ENCODE results near the gene MYO1H.

DNA sequence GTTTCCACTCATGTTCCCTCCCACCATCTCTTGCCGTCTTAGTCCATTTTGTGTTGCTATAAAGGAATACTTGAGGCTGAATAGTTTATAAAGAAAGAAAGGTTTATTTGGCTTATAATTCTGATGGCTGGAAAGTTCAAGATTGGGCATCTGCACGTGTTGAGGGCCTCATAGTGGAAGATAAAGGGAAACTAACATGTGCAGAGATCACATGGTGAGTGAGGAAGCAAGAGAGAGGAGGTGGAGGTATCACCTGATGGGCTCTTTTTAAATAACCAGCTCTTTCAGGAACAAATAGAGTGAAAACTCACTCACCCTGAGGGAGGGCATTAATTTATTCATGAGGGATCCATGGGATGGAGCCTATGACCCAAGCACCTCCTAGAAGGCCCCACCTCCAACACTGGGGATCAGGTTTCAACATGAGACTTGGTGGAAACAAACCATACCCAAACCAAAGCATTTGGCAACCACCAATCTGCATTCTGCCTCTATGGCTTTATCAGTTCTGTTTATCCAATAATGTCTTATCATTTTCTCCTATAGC is 29.5 kb downstream of the MYO1H start:
- TF ChIP-seq TAF1 (IDR thresholded peaks at IDR 0.05; ENCODE audit: borderline replicate concordance, insufficient read depth, low read length) (no peak), FOXP2 (optimal IDR thresholded peaks at IDR 0.05; ENCODE audit: borderline replicate concordance, extremely low read depth, extremely low read length, insufficient read depth) (no peak), SIN3A (IDR thresholded peaks at IDR 0.05; ENCODE audit: borderline replicate concordance, insufficient read depth, low read length) (no peak), POLR2AphosphoS5 (IDR thresholded peaks at IDR 0.05; ENCODE audit: low read depth, low read length) (no peak)
- TF ChIP-seq, protein P1, sequence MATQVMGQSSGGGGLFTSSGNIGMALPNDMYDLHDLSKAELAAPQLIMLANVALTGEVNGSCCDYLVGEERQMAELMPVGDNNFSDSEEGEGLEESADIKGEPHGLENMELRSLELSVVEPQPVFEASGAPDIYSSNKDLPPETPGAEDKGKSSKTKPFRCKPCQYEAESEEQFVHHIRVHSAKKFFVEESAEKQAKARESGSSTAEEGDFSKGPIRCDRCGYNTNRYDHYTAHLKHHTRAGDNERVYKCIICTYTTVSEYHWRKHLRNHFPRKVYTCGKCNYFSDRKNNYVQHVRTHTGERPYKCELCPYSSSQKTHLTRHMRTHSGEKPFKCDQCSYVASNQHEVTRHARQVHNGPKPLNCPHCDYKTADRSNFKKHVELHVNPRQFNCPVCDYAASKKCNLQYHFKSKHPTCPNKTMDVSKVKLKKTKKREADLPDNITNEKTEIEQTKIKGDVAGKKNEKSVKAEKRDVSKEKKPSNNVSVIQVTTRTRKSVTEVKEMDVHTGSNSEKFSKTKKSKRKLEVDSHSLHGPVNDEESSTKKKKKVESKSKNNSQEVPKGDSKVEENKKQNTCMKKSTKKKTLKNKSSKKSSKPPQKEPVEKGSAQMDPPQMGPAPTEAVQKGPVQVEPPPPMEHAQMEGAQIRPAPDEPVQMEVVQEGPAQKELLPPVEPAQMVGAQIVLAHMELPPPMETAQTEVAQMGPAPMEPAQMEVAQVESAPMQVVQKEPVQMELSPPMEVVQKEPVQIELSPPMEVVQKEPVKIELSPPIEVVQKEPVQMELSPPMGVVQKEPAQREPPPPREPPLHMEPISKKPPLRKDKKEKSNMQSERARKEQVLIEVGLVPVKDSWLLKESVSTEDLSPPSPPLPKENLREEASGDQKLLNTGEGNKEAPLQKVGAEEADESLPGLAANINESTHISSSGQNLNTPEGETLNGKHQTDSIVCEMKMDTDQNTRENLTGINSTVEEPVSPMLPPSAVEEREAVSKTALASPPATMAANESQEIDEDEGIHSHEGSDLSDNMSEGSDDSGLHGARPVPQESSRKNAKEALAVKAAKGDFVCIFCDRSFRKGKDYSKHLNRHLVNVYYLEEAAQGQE (IDR thresholded peaks at IDR 0.05; ENCODE audit: insufficient read depth in 1 of 2, low read depth in 2 of 2, low read length in 2 of 2), result no peak

Data from PFSK-1 (cell line).